Activated CD8-positive, alpha-beta memory T cell treated with anti-CD3 and anti-CD28 coated beads for 48 hours (primary cell): ENCODE data around the gene DIDO1.
"Not testable (repeated sequence)": the region's sequence is repeated elsewhere in the genome, so short reads cannot be mapped to it uniquely, and the experiment has no call there.

Source experiments
- DNase-seq, 3 experiments: peaks; one replicate each; pipeline ENCODE4 v3.0.0-alpha.2; 2020; ENCODE audit warnings: low read depth in 2 of 3, low spot score in 2 of 3

The DIDO1 gene

DNA sequence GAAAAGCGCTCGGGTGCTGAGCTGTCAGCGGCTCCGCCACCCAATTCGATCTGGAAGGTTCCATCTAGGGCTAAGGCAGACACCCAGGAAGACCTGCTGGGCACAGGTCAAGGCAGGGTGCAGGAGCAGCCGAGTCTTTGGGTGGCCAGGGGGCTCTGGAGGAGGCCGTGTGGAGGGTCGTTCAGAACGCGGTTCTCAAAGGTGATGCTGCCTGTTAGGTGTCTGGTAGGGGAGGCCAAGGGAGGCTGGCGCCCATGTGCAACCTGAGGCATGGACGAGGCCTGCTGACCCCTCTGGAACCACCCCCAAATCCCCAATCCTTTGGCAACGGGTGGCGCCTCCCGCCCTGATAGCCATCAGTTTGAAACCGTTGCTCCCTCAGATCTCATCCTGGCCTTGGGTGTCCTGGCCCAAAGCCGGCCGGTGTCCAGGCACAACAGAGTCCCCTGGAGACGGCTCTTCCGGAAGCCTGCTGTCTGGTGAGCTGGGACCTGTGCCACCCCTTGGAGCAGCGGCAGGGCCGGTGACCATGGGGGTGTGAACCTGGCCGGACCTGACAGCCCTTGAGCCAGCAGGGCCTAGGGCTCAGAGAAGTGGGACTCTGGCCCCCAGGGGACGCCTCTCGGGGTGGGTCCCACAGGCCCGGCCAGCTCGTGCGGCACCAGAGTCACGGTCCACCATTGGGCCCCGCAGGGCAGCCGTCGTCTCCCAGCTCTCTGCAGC, 36.7 kb upstream of the DIDO1 start:
- DNase-seq, result no peak

DNA sequence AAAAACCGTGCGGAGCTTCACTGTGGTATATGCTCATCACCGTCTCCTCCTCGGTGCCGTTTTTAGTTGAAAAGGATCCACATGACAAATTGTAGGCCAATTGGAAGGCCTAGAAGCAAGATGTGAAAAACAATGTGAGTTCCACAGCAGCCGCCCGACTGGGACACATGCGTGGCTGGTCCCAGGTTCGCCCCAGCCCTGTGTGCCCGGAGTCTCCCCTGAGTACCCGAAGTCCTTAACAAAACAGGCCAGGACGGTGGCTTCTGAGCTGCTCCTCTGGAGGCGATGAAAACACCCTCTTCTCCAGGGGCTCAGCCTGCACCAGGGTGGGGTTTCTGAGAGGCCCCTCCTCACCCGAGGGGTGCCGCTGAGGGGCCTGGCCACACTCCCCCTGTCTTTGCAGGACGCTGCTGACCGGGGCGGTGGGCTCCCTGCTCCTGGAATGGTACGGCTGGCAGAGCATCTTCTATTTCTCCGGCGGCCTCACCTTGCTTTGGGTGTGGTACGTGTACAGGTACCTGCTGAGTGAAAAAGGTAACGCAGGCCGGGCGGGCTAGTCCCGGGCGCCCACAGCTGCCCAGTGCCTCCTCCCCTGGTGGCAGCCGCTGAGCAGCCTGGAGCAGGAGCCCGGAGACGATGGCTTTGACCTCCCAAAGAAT, 36.0 kb upstream of the DIDO1 start:
- no peak for DNase-seq

DNA sequence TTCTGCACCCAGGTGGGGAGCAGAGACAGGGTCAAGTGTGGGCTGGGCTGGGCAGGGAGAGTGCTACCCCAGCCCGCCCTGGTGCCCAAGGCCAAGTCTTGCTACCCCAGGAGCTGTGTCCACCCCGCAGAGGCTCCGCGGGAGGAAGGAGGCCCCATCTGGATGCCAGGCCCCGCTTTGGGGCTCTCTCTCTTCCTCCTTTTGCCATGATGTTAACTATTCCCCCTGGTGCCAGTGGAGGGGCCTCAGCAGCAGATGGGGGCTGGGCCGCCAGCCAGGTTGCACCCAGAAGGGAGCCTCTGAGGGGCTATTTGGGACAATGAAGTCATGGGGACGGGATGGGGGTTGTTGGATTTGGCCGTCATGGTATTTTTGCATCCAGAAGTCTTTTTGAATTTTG, 35.5 kb upstream of the DIDO1 start:
- no peak for DNase-seq

DNA sequence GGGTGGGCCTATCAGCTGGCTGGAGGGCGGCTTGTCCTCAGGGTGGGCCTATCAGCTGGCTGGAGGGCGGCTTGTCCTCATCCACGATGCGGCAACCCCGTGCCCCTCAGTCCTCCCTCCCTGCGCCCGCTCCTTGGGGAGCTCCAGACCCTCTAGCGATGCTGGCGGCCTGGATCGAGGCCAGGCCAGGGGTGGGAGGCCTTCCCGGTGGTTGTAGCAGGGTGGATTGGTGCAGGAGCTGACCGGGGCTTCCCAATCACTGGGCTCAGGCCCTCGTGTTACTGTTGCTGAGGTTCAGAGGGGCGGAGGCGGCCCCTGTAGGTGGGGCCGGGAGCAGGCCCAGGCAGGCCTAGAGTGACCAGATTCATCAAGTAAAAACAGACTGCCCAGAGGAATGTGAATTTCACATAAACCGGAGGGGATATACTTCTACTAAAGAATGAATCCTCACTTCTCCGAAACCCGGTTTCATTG, 35.0 kb upstream of the DIDO1 start:
- DNase-seq, result no peak

DNA sequence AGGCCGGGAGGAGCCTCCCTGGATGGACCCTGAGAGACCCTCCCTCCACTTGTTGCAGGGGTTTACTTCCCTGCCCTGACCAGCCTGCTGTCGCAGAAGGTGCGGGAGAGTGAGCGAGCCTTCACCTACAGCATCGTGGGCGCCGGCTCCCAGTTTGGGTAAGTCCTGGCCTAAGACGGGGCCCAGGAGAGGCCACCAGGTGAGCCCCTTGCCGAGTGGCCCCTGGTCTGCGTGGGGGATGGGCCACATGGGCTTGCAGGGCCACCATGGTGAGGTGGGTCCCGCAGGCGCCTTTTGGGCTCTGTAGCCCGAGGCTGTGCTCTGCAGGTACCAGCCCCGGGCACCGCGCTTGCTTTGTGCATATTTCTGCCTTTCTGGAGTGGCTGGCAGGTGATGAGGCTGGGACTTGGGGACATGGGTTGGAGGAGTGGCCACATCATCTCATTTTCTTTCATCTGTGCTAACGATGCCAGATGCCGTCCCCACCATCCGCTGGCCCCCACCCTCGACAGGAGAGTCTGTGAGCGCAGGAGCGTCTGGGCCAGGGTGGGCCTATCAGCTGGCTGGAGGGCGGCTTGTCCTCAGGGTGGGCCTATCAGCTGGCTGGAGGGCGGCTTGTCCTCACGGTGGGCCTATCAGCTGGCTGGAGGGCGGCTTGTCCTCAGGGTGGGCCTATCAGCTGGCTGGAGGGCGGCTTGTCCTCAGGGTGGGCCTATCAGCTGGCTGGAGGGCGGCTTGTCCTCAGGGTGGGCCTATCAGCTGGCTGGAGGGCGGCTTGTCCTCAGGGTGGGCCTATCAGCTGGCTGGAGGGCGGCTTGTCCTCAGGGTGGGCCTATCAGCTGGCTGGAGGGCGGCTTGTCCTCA, 34.4 kb upstream of the DIDO1 start:
- DNase-seq, result not testable (repeated sequence)

DNA sequence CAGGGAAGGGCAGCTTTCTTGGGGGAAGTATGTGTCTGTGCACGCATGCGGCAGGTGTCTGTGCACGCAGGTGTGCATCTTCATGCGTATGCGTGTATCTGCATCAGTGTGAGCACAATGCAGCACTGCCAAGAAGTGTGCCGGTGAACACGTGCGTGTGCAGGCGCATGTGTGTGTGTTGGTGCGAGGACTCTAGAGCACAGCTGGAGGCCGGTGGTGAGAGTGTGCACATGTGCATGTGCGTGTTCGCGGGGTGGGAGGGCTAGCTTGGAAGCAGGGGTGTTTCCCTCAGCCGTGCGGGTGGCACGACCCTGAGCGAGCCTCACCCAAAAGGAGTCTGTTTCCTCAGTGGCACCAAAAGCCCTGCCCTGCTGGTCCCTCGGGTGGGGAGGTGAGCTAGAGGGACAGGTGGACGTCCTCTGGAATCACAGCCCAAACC, 33.7 kb upstream of the DIDO1 start:
- DNase-seq, result no peak

DNA sequence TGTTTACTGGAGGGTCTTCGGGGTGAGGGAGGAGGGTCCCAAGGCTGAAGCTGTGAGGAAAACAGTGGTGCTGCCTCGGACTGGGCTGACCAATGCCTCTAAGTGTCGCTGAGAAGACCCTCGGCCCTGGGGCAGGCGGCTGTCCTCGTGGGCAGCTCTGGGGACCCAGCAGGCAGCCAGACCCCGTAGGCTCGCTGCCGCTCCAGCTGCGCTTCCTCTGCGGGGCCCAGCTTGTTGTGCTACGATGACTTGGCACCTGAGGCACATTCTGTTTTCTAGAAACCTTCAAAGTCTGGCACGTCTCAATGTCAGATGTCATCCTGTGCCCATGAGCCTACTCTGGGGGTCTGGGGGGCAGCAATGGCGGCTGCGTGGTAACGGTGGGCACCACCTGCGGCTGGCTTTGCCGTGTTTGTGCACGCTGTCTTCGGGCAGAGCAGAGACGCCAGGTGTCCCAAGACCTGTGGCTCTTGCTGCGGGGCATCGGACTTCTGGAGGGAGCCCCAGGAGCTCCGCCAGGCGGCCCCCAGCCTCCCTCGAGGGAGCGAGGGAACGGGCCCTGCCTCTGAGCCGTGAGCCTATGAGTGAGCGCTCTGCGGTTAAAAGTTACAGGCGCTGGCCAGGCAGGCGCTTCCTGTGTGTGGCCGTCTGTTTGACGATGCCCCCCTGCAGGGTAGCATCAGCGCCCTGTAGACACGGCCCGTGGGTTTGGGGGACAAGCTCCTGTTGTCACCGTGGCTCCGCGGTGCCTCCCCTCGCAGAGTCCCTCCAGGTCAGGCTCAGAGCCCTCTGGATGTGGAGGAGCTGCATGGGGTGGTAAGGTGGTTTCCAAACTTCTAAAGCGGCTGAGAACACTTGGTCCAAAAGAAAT, 33.0 kb upstream of the DIDO1 start:
- no peak for DNase-seq

DNA sequence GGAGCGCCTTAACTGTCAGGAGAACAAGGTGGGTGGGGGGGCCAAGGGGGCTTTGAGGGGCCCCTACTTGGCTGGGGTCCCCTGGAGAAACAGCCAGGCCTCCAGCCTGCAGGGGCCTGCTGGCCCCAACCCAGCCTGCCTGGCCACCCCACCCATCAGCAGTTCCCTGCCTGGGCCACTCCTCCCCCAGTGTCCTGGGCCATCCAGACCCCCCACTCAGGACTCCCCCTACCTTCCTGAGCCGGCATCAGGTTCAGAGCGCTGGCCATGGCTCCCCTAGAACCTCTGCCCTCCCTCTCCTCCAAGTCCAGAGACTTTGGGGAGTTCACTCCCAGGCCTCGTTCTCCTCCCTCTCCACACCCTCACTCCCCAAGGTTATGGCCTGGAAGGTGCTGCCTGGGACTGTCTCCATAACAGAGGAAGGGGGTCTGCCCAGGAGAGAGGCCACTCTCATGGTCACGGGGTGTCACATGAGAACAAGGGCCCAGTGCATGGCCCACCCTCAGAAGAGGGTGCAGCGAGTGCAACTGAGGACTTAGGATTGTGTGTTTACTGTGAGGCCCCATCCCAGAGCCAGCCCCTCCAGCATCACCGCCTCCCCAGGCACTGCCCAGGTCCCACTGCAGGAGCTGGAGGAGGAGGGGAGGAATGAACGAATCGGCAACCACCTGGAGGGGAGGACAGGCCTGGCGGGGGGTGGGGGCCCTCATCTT, 32.2 kb upstream of the DIDO1 start:
- DNase-seq, result no peak

DNA sequence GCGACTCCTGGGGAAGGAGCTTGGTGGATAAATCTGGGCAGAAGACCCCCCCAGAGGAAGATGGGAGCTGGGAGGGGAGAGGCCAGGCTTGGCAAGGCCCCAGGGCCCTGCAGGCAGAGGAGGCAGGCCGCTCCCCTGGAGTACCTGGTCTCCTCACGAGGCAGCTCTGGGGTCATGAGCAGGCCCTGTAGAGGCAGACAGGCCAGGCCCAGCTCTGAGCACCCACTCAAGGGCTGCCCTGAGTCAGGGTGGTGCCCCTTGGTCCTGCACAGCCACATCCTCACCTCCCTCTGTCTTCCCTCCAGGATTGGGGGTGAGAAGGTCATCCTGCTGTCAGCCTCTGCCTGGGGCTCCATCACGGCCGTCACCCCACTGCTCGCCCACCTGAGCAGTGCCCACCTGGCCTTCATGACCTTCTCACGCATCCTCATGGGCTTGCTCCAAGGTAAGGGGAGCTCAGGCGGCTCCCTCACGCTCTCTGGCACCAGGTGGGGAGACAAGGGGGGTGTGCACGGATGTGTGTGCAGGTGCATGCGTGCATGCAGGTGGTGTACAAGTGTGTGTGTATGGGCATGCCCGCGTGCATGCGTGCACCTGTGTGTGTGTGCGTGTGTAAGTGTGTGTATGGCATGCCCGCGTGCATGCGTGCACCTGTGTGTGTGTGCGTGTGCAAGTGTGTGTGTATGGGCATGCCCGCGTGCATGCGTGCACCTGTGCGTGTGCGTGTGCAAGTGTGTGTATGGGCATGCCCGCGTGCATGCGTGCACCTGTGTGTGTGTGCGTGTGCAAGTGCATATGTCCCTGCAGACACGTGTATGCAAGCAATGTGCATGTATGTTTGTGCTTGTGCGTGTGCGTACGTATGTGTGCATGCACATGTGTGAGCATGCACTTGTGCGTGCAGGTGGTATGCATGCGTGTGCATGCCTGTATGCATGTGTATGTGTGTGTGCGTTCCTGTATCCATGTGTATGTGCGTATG, 31.1 kb upstream of the DIDO1 start:
- no peak for DNase-seq

DNA sequence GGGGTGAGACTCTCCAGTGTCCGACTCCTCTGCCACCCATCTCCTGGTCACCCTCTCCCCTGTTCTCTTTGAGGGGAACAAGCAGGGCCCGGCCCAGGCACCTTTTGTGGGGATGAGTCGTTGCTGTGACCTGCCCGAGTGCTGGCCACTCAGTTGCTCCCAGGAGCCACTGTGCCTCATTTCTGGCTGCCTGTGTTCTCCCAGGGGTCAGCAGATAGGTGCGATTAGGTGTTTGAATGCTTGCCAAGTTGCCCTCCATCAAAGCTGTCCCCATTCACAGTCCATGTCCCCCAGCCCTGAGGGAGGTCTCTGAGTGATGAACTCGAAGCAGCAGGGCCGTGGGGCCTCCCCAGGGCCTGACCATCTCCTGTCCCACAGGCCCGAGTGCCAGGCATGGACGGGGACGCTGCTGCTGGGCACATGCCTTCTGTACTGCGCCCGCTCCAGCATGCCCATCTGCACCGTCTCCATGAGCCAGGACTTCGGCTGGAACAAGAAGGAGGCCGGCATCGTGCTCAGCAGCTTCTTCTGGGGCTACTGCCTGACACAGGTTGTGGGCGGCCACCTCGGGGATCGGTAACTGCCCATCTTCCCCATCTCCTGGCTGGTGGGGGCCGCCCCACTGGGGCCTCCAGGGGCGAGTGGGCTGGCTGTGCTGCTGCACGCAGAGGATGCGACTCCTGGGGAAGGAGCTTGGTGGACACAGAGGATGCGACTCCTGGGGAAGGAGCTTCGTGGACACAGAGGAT, 30.3 kb upstream of the DIDO1 start:
- no peak for DNase-seq

DNA sequence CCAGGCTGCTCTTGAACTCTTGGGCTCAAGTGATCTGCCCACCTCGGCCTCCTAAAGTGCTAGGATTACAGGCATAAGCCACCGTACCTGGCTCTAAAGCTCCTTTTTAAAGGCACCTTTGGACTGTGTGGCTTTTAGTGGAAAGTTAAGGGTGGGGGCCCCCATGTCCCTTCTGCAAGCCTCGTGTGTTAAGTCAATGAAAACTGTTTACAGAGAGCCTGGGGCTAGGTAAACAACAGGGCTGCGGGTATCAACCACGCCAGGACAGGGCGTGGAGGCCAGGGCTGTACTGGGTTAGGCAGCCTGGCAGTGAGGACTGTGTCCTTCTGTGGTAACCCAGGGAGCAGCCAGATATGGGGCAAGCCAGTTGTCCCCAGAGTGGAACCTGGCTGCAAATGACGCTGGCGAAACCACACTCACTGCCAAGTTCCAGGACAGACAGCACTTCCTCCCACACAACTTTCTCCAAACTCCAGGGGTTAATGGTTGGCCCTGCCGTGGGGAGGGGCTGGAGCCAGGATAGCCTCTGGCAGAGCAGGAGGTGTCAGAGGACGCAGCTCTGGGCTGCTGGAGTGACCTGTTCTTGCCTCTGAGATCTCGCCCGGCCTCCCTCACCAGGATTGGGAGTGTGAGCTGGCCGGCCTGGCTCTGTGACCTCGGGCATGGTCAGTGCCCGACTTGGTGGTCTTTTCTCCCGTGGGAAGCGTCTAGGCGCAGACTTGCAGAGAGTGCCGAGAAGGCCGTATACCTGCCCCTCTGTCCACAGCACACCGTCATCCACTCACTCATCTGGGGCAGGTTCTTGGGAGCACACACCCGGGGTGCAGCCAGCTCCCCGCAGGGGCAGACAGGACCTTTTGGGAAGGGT, 29.4 kb upstream of the DIDO1 start:
- DNase-seq, result no peak

DNA sequence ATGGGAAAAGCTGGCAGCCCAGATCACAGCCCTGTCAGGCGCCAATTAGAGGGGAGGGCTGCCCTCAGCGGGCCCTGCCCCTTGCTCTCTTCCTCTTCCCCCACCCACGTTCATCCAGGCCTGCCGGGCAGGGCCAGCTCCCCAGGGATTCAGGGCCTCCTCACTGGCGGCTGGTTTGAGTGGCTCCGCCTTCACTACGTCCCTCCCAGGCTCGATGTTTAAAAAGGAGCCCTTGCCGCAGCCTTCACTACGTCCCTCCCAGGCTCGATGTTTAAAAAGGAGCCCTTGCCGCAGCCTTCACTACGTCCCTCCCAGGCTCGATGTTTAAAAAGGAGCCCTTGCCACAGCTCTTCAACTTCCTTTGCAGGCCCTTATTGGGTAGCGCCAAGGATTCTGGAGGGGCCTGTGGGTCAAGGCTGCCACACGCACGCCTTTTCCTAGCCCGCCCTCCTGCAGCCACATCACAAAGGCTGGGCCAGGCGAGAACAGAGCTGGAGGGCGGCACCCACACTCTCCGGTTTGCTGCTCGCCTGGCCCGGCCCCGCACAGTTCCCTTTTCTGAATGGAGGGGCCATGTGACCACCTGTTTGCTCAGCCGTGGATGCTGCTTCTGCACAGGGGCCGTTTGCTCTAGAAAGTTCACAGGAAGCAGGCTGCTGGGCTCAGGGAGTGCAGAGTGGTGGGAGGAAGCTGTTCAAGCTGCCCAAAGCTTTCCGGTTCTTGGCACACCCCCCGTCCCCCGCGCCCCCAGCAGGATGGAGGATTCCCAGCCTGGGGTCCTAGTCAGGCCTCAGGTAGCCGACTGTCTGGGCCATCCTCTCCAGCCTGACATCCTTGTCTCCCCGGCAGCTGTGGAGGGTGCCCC, 27.8 kb upstream of the DIDO1 start:
- DNase-seq, result peak in 1 of 3 experiments; percentile 36

DNA sequence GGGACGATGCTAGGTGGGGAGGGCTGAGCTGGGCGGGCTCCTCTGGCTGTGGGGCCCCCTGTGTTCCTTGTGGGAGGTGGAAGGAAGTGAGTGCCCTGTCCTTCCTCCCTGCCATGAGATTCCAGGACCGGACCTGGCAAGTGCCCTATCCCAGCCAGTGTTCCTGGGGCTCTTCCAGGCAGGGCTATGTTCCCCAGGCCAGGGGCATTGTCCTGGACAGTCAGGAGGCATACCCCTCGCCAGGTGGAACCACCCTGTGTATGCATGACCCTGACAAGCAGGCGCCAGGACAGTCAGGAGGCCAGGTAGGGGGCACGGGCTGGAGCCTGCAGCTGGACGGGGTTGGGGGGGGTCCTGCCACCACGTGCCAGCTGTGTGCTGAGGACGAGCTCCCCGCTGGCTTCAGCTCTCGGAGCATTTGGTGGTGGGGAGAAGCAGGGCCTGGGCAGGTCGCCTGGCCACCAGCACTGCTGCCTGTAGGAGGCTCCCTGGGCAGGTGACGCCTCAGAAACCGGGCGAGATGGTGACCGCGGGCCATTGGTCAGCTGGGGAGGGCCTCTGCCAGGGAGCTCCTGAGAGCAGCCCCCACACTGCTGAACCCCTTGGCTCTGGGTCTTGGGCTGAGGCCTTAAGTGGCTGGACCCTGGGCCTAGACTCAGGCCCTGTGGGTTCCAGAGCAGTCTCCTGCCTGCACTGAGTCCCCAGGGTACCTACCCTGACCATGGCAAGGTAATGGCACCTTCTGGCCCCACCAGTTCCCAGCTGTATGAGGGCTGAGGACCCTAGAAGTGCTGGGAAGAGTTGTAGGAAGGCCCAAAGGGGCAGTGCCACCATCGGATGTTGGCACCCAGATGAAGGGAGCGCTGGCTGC, 26.9 kb upstream of the DIDO1 start:
- no peak for DNase-seq

DNA sequence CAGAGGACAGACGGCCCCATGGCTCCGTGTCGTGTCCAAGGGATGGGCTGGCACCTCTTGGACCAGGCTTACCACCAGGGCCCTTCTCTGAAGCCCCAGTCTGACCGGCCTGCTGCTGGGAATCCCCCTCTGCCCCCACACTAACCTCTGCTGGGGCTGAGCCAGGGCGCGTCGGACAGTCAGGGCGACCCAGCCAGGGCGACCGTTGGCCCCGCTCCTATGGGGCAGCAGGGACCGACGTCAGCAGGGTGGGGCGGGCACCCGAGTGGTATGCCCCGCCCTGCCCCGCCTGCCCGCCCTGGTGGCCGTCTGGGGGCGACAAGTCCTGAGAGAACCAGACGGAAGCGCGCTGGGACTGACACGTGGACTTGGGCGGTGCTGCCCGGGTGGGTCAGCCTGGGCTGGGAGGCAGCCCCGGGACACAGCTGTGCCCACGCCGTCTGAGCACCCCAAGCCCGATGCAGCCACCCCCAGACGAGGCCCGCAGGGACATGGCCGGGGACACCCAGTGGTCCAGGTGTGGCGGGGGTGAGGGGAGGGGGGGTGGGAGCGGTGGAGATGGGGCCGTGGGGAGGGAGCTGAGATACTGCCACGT, 26.2 kb upstream of the DIDO1 start, which contains the start of gene SLC17A9:
TSS of gene SLC17A9 (plus strand) at position 337 of the 595 bp plus-strand sequence. CDS start at position 459, 122 bp downstream.
- DNase-seq, result peak; percentile 36 to 65 (median 49)

DNA sequence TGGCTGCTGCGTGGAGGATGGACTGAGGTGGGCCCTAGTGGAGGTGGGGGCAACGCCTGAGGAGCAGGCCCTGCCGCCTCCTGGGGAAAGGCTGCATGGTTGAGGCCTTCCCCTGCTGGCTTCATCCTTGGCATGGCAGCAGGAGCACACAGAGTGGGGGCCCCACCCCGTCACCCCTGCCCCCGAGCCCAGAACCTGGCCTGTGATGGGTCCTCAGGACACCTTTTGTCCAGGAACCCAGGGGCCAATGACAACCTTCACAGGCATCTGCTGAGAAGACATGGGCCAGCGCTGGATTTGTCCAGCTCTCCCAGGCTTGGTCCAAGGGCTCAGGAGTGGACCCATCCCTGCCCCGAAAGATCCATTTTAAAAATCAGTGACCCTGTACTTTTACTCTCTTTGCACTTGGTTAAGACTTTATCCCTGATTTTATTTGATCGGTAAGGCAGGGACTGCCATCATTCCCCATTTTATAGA, 25.6 kb upstream of the DIDO1 start:
- no peak for DNase-seq
